HEK293 (cell line): Measurements from ENCODE around the gene POR.
A peak's percentile ranks its signal among the peaks of the same experiment; 100 is the strongest.

Experiments used
- ATF2 ChIP-seq: fragments of 450-650 bp; formaldehyde crosslinking; IDR thresholded peaks from 2 replicates; pipeline ENCODE4 v1.5.1; 2016; ENCODE audit warnings: missing biosample characterization, missing genetic modification characterization, low read depth
- BCL11A ChIP-seq: fragments of 450-650 bp; formaldehyde crosslinking; IDR thresholded peaks from 2 replicates; pipeline ENCODE4 v1.5.1; 2016; ENCODE audit warnings: low read depth, missing biosample characterization, missing genetic modification characterization
- CTCF ChIP-seq: fragments of 450-650 bp; formaldehyde crosslinking; IDR thresholded peaks from 2 replicates; pipeline ENCODE4 v1.5.1; 2016; ENCODE audit warnings: missing biosample characterization, missing genetic modification characterization
- ELK4 ChIP-seq: IDR thresholded peaks from 2 replicates; pipeline ENCODE4 v1.6.1; 2011; ENCODE audit warnings: mild to moderate bottlenecking, low read depth, low read length, borderline replicate concordance
- HOXC10 ChIP-seq: sonication (generic); formaldehyde crosslinking; IDR thresholded peaks from 2 replicates; pipeline ENCODE4 v1.8.1; 2023; ENCODE audit warnings: mild to moderate bottlenecking, missing genetic modification reagents
- KLF16 ChIP-seq: fragments of 450-650 bp; formaldehyde crosslinking; IDR thresholded peaks from 2 replicates; pipeline ENCODE4 v1.5.1; 2017; ENCODE audit warnings: missing biosample characterization, missing genetic modification characterization
- SCRT2 ChIP-seq: fragments of 450-650 bp; formaldehyde crosslinking; IDR thresholded peaks from 2 replicates; pipeline ENCODE4 v1.5.1; 2016; ENCODE audit warnings: missing biosample characterization, missing genetic modification characterization
- YY1 ChIP-seq: fragments of 450-650 bp; formaldehyde crosslinking; IDR thresholded peaks from 2 replicates; pipeline ENCODE4 v1.5.1; 2018; ENCODE audit warnings: missing biosample characterization, missing genetic modification characterization
- ZNF274 ChIP-seq, 2 experiments: fragments of 200-500 bp in 1 of 2; fragments of 450-650 bp in 1 of 2; sonication (Bioruptor generic) in 1 of 2; formaldehyde crosslinking in 1 of 2; IDR thresholded peaks; 2 replicates each; pipeline versions ENCODE4 v1.5.1 to v1.6.1; 2014 to 2016; ENCODE audit warnings: borderline replicate concordance in 1 of 2, inconsistent platforms in 1 of 2, low read length in 1 of 2, missing biosample characterization in 1 of 2, missing genetic modification characterization in 1 of 2
- ZNF350 ChIP-seq: fragments of 450-650 bp; formaldehyde crosslinking; IDR thresholded peaks from 2 replicates; pipeline ENCODE4 v1.5.0; 2017; ENCODE audit warnings: missing biosample characterization, mild to moderate bottlenecking, missing genetic modification characterization
- ZNF391 ChIP-seq: fragments of 450-650 bp; formaldehyde crosslinking; IDR thresholded peaks from 2 replicates; pipeline ENCODE4 v1.5.1; 2016; ENCODE audit warnings: low read depth, missing biosample characterization, missing genetic modification characterization, borderline replicate concordance
- ZNF704 ChIP-seq: fragments of 450-650 bp; formaldehyde crosslinking; IDR thresholded peaks from 2 replicates; pipeline ENCODE4 v1.5.1; 2016; ENCODE audit warnings: missing biosample characterization, missing genetic modification characterization
- ZNF768 ChIP-seq: fragments of 450-650 bp; formaldehyde crosslinking; IDR thresholded peaks from 2 replicates; pipeline ENCODE4 v1.5.1; 2018; ENCODE audit warnings: missing biosample characterization, mild to moderate bottlenecking, missing genetic modification characterization
- TF ChIP-seq, protein P1 (sequence below): fragments of 450-650 bp; formaldehyde crosslinking; optimal IDR thresholded peaks from 2 replicates; pipeline ENCODE3; 2016; ENCODE audit warnings: missing biosample characterization, mild to moderate bottlenecking, missing genetic modification characterization

GRCh38 chr7:75878312-75878768, 36.6 kb upstream of the POR start:
- TF ChIP-seq ZNF704 (tag by site-specific recombination) (no peak), CTCF (tag by site-specific recombination) (no peak), HOXC10 (CRISPR knock-in tag) (no peak), KLF16 (tag by site-specific recombination) (no peak), ZNF274 (IDR thresholded peaks at IDR 0.05; ENCODE audit: low read length) (no peak), ZNF274 (tag by site-specific recombination; IDR thresholded peaks at IDR 0.05; ENCODE audit: borderline replicate concordance) (no peak), SCRT2 (tag by site-specific recombination) (0 out of 2 replicates have a peak, but pooled peaks have one; percentile 39), ATF2 (tag by site-specific recombination) (no peak), ELK4 (no peak), YY1 (no peak), ZNF391 (tag by site-specific recombination) (no peak), BCL11A (tag by site-specific recombination) (no peak), ZNF768 (tag by site-specific recombination) (no peak), ZNF350 (tag by site-specific recombination) (no peak)
- TF ChIP-seq, protein P1, sequence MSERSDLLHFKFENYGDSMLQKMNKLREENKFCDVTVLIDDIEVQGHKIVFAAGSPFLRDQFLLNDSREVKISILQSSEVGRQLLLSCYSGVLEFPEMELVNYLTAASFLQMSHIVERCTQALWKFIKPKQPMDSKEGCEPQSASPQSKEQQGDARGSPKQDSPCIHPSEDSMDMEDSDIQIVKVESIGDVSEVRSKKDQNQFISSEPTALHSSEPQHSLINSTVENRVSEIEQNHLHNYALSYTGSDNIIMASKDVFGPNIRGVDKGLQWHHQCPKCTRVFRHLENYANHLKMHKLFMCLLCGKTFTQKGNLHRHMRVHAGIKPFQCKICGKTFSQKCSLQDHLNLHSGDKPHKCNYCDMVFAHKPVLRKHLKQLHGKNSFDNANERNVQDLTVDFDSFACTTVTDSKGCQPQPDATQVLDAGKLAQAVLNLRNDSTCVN (tag by site-specific recombination): no peak
